ENCODE data around the gene TBC1D2.
"Not testable (repeated sequence)": the region's sequence is repeated elsewhere in the genome, so short reads cannot be mapped to it uniquely, and the experiment has no call there.

TBC1D2 gene

GRCh38 chr9:98255578-98256296 lies at the start of gene TBC1D2:
TSS of gene TBC1D2 (minus strand) at chr9:98255649. CDS start at chr9:98255541, 108 bp downstream.
- peak; percentile 79 for DNase-seq

- DNase-seq = no peak
Observed at GRCh38 chr9:98304381-98304780, 48.9 kb upstream of the TBC1D2 start.

- no peak for DNase-seq
Observed at GRCh38 chr9:98303633-98304125, 48.2 kb upstream of the TBC1D2 start.

- no peak for DNase-seq
Observed at GRCh38 chr9:98302938-98303632, 47.6 kb upstream of the TBC1D2 start.

- no peak for DNase-seq
Observed at GRCh38 chr9:98302150-98302549, 46.7 kb upstream of the TBC1D2 start.

- no peak for DNase-seq
Observed at GRCh38 chr9:98300611-98301010, 45.2 kb upstream of the TBC1D2 start.

- no peak for DNase-seq
Observed at GRCh38 chr9:98298476-98298875, 43.0 kb upstream of the TBC1D2 start.

GRCh38 chr9:98295824-98296223 lies 40.4 kb upstream of the TBC1D2 start:
- DNase-seq = no peak

- DNase-seq = no peak
Observed at GRCh38 chr9:98291820-98292219, 36.4 kb upstream of the TBC1D2 start.

- no peak for DNase-seq
Observed at GRCh38 chr9:98290411-98290810, 35.0 kb upstream of the TBC1D2 start.

GRCh38 chr9:98289614-98290201 lies 34.3 kb upstream of the TBC1D2 start:
- no peak for DNase-seq

GRCh38 chr9:98288881-98289280 lies 33.4 kb upstream of the TBC1D2 start:
- DNase-seq = no peak

GRCh38 chr9:98287384-98287783 lies 31.9 kb upstream of the TBC1D2 start:
- DNase-seq = no peak

- no peak for DNase-seq
Observed at GRCh38 chr9:98285446-98285845, 30.0 kb upstream of the TBC1D2 start.

- DNase-seq = no peak
Observed at GRCh38 chr9:98284754-98285153, 29.3 kb upstream of the TBC1D2 start.

- DNase-seq = not testable (repeated sequence)
Observed at GRCh38 chr9:98283143-98283542, 27.7 kb upstream of the TBC1D2 start.

GRCh38 chr9:98281281-98281680 lies 25.8 kb upstream of the TBC1D2 start:
- DNase-seq = no peak

- DNase-seq = peak; percentile 28
Observed at GRCh38 chr9:98280574-98280973, 25.1 kb upstream of the TBC1D2 start.

GRCh38 chr9:98280162-98280561 lies 24.7 kb upstream of the TBC1D2 start:
- DNase-seq = no peak

GRCh38 chr9:98276907-98277469 lies 21.5 kb upstream of the TBC1D2 start:
- no peak for DNase-seq

- DNase-seq = no peak
Observed at GRCh38 chr9:98275159-98275558, 19.7 kb upstream of the TBC1D2 start.

GRCh38 chr9:98272083-98272482 lies 16.6 kb upstream of the TBC1D2 start:
- no peak for DNase-seq

- DNase-seq = no peak
Observed at GRCh38 chr9:98271479-98271878, 16.0 kb upstream of the TBC1D2 start.

- DNase-seq = not testable (repeated sequence)
Observed at GRCh38 chr9:98270284-98270683, 14.8 kb upstream of the TBC1D2 start.
